CD14-positive monocyte (primary cell): ENCODE measurements around the gene PYGO2. TPM values are rescaled to one million over a fixed set of nuclear protein-coding genes. Genes with fewer than 3 reads are reported as not detected.

Experiments used
- DNase-seq, 3 donors: peaks; one replicate each; pipeline ENCODE4 v3.0.0-alpha.2; 2011 to 2022
- H2AFZ ChIP-seq: 2 replicates; pipeline ENCODE4 v1.6.0; 2012; ENCODE audit warnings: mild to moderate bottlenecking, low read depth, low read length, inconsistent platforms; ENCODE audit not compliant: insufficient read depth, poor library complexity, severe bottlenecking
- H3K27ac ChIP-seq, 2 donors: 1 replicate in 1 of 2; 2 replicates in 1 of 2; pipeline ENCODE4 v1.5.1; 2012 to 2013; ENCODE audit warnings: low read length in 2 of 2, control low read depth in 1 of 2, inconsistent platforms in 1 of 2, low read depth in 1 of 2, mild to moderate bottlenecking in 1 of 2
- H3K27me3 ChIP-seq, 2 donors: one replicate each; pipeline versions ENCODE4 v1.6.0 to v1.6.1; 2011 to 2013; ENCODE audit warnings: low read length in 2 of 2; ENCODE audit not compliant: control insufficient read depth in 2 of 2, insufficient read depth in 2 of 2
- H3K36me3 ChIP-seq, 2 donors: replicated peaks in 1 of 2; 1 replicate in 1 of 2; 2 replicates in 1 of 2; pipeline versions ENCODE4 v1.5.1 to v1.6.1; 2012 to 2013; ENCODE audit warnings: low read length in 2 of 2, control low read depth in 1 of 2, inconsistent platforms in 1 of 2, mild to moderate bottlenecking in 1 of 2; ENCODE audit not compliant: insufficient read depth in 2 of 2, control insufficient read depth in 1 of 2
- H3K4me1 ChIP-seq, 2 donors: 1 replicate in 1 of 2; 2 replicates in 1 of 2; pipeline versions ENCODE4 v1.5.1 to v1.6.1; 2012 to 2013; ENCODE audit warnings: low read length in 2 of 2, control low read depth in 1 of 2, inconsistent platforms in 1 of 2, mild to moderate bottlenecking in 1 of 2, moderate library complexity in 1 of 2; ENCODE audit not compliant: insufficient read depth in 2 of 2, control insufficient read depth in 1 of 2
- H3K4me2 ChIP-seq: replicated peaks from 2 replicates; pipeline ENCODE3; 2012; ENCODE audit warnings: low read length, moderate library complexity, mild to moderate bottlenecking; ENCODE audit not compliant: poor library complexity, severe bottlenecking; ENCODE audit errors: extremely low read depth
- H3K4me3 ChIP-seq, 3 experiments: fragments of 200-600 bp in 1 of 3; sonication (generic) in 1 of 3; replicated peaks in 1 of 3; 1 replicate in 2 of 3; 2 replicates in 1 of 3; pipeline ENCODE4 v1.5.1; 2011 to 2013; ENCODE audit warnings: low read length in 3 of 3, mild to moderate bottlenecking in 3 of 3, control low read depth in 2 of 3, low read depth in 2 of 3, inconsistent platforms in 1 of 3, moderate library complexity in 1 of 3
- H3K79me2 ChIP-seq: 2 replicates; pipeline ENCODE4 v1.6.0; 2012; ENCODE audit warnings: mild to moderate bottlenecking, control low read depth, inconsistent platforms, low read length, moderate library complexity; ENCODE audit not compliant: insufficient read depth
- H3K9ac ChIP-seq: 2 replicates; pipeline ENCODE4 v1.6.0; 2017; ENCODE audit warnings: low read length, mild to moderate bottlenecking; ENCODE audit not compliant: insufficient read depth, poor library complexity, severe bottlenecking
- H3K9me3 ChIP-seq, 2 donors: replicated peaks in 1 of 2; 1 replicate in 1 of 2; 2 replicates in 1 of 2; pipeline versions ENCODE4 v1.5.1 to v1.6.1; 2012 to 2013; ENCODE audit warnings: low read length in 2 of 2, control low read depth in 1 of 2; ENCODE audit not compliant: control insufficient read depth in 1 of 2, insufficient read depth in 1 of 2
- H4K20me1 ChIP-seq: 2 replicates; pipeline ENCODE4 v1.6.0; 2012; ENCODE audit warnings: mild to moderate bottlenecking, low read length, control low read depth, moderate library complexity; ENCODE audit not compliant: insufficient read depth
- H3K27ac Mint-ChIP-seq, 7 donors: one replicate each; pipeline ENCODE4 v1.8.0; 2020; ENCODE audit warnings: mild to moderate bottlenecking in 7 of 7, mixed read lengths in 7 of 7, moderate library complexity in 6 of 7, inconsistent platforms in 2 of 7
- H3K27me3 Mint-ChIP-seq, 3 donors: one replicate each; pipeline ENCODE4 v1.8.0; 2021 to 2022; ENCODE audit warnings: low read depth in 3 of 3, mild to moderate bottlenecking in 3 of 3, mixed read lengths in 3 of 3, moderate library complexity in 3 of 3, inconsistent platforms in 1 of 3
- H3K36me3 Mint-ChIP-seq, 2 donors: one replicate each; pipeline ENCODE4 v1.8.0; 2020; ENCODE audit warnings: mixed read lengths in 2 of 2, inconsistent platforms in 1 of 2, mild to moderate bottlenecking in 1 of 2
- H3K4me1 Mint-ChIP-seq: one replicate; pipeline ENCODE4 v1.8.0; 2020; ENCODE audit warnings: mild to moderate bottlenecking, mixed read lengths
- H3K4me3 Mint-ChIP-seq, 2 donors: one replicate each; pipeline ENCODE4 v1.8.0; 2020; ENCODE audit warnings: mild to moderate bottlenecking in 2 of 2, mixed read lengths in 2 of 2, moderate library complexity in 1 of 2
- H3K9me3 Mint-ChIP-seq, 7 donors: one replicate each; pipeline ENCODE4 v1.8.0; 2020 to 2022; ENCODE audit warnings: mixed read lengths in 7 of 7, mild to moderate bottlenecking in 6 of 7, moderate library complexity in 6 of 7, inconsistent platforms in 2 of 7
- CTCF ChIP-seq: fragments of 200-600 bp; IDR thresholded peaks from one replicate; pipeline ENCODE4 v1.8.0; 2022; ENCODE audit warnings: antibody characterized with exemption, mild to moderate bottlenecking
- WGBS: methylation state at CpG from one replicate; pipeline ENCODE4 v1.1.5; 2013; ENCODE audit warnings: missing lambda C conversion rate; ENCODE audit not compliant: insufficient coverage; 5-methylcytosine and 5-hydroxymethylcytosine counted together
- intact Hi-C, 2 donors: fragments of 100-400 bp; cut with micrococcal nuclease; formaldehyde crosslinking; loops; one replicate each; pipeline versions ENCODE4 v1.15.0 to v1.15.1; 2023
- polyA plus RNA-seq, 3 donors: library from polyadenylated mRNA; depleted of rRNA in 1 of 3; unstranded in 2 of 3; stranded (reverse) in 1 of 3; fragments of 300-500 nt in 2 of 3; fragments of >200 nt in 1 of 3; fragmentation: Illumina TruSeq in 2 of 3; gene quantifications; 1 replicate in 2 of 3; 2 replicates in 1 of 3; pipeline ENCODE4 v1.2.3, GENCODE V29; 2012 to 2021

The PYGO2 gene
- polyA plus RNA-seq, 3 donors, result 8.2 to 12.5 (median 12.0) TPM

DNA sequence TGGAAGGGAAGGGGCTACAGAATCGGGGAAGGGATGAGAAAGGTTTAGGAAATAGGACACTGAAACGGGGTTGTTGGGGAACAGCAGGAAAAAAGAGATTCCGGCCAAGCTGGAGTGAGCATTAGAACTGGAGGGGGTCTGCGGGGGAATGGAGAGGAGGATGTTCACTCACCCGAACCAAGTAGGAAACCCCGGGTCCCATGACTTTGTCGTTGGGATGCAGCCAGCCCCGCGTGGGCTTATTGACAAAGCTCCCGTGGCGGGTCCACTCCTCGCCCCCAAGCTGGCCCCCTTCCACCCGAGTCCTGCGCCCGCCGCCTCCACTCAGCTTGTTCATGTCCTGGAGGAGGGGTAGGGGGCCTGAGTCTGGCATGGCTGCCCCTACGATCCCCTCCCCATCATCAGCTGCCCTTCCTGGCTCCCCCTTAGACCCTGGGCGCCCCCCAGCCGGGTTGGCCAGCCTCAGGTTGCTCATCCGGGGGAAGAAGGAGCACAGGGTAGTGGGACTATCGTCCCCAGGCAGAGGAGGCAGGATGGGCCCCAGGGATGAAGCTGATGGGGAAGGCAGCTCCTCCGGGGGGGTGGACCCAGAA is 8.4 kb upstream of the PYGO2 start:
- no peak for TF ChIP-seq CTCF
- no peaks in the 10 kb centered on the region for H3K9me3 Mint-ChIP-seq
- H3K36me3 ChIP-seq, result peaks cover 41 to 52% of the 10 kb centered on the region in 2 donors
- DNase-seq, result no peak
- H2AFZ ChIP-seq, result no peak overlapping the region
- no peak overlapping the region for H3K4me3 Mint-ChIP-seq
- peaks cover 53 to 64% of the 10 kb centered on the region in 2 donors for H3K36me3 Mint-ChIP-seq
- H3K4me3 ChIP-seq, result peak overlapping the region in 1 of 3 experiments; percentile 60
- 50% methylated on average over 7 of the region's 22 CpGs for WGBS
- intact Hi-C loops, result loop anchor here (2.0 to 5.0 kb wide), 4 partner anchors 37 to 92 kb away; partner anchors contain the start of gene EFNA4 (in 1 of the 2)
- peaks cover 34% of the 10 kb centered on the region for H3K4me1 Mint-ChIP-seq
- peaks cover 82% of the 10 kb centered on the region for H4K20me1 ChIP-seq
- no peaks in the 10 kb centered on the region for H3K9me3 ChIP-seq
- H3K4me2 ChIP-seq, result peak overlapping the region; percentile 71
- H3K27me3 Mint-ChIP-seq, result peaks cover 0 to 4% (median 0%) of the 10 kb centered on the region in 3 donors
- peaks cover 38 to 42% of the 10 kb centered on the region in 2 donors for H3K4me1 ChIP-seq
- H3K9ac ChIP-seq, result peak overlapping the region; percentile 30
- peaks cover 61% of the 10 kb centered on the region for H3K79me2 ChIP-seq
- H3K27ac Mint-ChIP-seq, result peak overlapping the region in 6 of 7 donors; percentile 8 to 79 (median 58)
- no peaks in the 10 kb centered on the region for H3K27me3 ChIP-seq
- peak overlapping the region in 1 of 2 donors; percentile 82 for H3K27ac ChIP-seq

DNA sequence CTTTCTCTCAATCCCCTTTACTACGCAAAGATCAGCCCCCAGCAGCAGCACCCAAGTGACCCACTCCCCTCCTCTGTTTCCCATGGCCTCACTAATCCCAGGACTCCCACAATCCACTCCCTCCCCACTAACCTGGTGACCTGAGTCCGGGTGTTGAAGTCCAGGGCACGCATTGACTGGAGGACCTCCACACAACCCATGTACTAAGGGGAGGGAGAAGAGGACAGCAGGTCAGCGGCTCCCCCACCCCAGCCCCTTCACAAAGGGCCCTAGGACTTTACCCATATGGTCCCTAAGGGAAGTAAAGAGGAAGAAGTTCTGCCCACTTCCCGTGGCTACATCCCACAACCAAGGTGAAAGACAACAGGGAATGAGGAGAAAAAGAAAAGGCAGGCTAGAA is 7.7 kb upstream of the PYGO2 start:
- peaks cover 34% of the 10 kb centered on the region for H3K4me1 Mint-ChIP-seq
- peaks cover 0 to 7% (median 0%) of the 10 kb centered on the region in 3 donors for H3K27me3 Mint-ChIP-seq
- Histone ChIP-seq H3K27ac (peak overlapping the region in 1 of 2 donors; percentile 38), H2AFZ (no peak overlapping the region), H3K79me2 (peaks cover 61% of the 10 kb centered on the region), H3K9ac (no peak overlapping the region), H3K9me3 (no peaks in the 10 kb centered on the region), H4K20me1 (peaks cover 85% of the 10 kb centered on the region), H3K4me3 (no peak overlapping the region), H3K36me3 (peaks cover 48 to 59% of the 10 kb centered on the region in 2 donors), H3K4me2 (no peak overlapping the region), H3K27me3 (no peaks in the 10 kb centered on the region), H3K4me1 (peaks cover 38 to 42% of the 10 kb centered on the region in 2 donors)
- H3K27ac Mint-ChIP-seq, result peak overlapping the region in 5 of 7 donors; percentile 8 to 72 (median 54)
- TF ChIP-seq CTCF, result no peak
- no peak for DNase-seq
- 100% methylated on average over 1 of the region's 5 CpGs for WGBS
- no peaks in the 10 kb centered on the region for H3K9me3 Mint-ChIP-seq
- intact Hi-C loops, result no loop called here
- no peak overlapping the region for H3K4me3 Mint-ChIP-seq
- H3K36me3 Mint-ChIP-seq, result peaks cover 58 to 71% of the 10 kb centered on the region in 2 donors
